Fibroblast of skin of back (primary cell): ENCODE results near the gene DGCR8.
"Not testable (repeated sequence)": the region's sequence is repeated elsewhere in the genome, so short reads cannot be mapped to it uniquely, and the experiment has no call there.

Experiments
- DNase-seq: peaks from one replicate; pipeline ENCODE4 v3.0.0-alpha.2; 2013

The DGCR8 gene

DNA sequence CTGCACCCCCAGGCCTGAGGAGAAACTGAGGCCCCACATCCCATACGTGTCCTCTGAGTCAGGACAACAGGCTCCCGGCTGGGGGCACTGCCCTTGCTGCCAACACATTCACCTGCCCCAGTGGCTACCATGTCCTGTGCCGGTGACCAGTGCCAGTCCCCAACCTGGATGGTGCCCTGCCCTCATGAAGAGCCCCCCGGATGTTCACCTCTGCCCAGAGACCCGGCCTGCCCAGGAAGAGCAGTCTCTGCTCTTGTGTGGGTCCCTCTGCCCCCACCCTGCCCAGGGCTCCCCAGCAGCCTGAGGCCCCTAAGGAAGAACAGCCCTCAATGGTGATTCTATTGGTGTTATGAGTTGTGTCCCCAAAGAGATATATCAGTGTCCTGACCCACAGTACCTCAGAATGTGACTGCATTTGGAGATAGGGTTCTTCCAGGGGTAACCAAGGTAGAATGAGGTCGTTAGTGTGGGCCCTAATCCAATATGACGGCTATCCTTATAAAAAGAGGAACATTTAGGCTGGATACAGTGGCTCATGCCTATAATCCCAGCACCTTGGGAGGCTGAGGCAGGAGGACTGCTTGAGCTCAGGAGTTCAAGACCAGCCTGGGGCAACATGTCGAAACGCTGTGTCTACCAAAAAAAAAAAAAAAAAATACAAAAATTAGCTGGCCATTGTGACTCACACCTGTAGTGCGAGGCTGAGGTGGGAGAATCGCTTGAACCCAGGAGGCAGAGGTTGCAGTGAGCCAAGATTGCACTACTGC is 13.2 kb upstream of the DGCR8 start:
- DNase-seq, result no peak

DNA sequence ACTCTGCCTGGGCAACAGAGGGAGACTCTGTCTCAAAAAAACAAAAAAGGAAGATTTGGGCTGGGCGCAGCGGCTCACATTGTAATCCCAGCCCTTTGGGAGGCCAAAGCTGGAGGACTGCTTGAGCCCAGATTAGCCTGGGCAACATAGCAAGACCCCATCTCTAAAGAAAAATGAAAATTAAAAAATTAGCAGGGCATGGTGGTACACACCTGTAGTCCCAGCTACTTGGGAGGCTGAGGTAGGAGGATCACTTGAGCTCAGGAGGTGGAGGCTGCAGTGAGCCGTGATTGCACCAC is 12.7 kb upstream of the DGCR8 start:
- DNase-seq, result not testable (repeated sequence)

DNA sequence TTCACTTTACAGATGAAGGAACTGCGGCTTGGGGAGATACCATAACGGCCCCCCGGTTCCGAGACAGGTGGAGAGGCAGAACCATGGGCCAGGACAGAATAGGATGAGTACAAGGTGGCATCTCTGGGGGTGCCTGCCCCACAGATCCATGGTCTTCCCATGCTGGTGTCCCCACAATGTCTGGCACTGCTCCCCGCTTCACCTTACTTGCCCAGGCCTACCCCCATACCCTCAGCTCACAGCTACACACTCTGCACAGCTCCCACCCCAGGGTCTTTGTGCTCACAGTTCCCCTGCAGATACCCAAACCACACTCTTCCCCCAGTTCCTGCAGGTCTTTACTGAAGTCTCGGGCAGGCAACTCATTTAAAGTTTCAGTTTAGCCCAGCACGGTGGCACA is 11.4 kb upstream of the DGCR8 start:
- DNase-seq, result no peak

DNA sequence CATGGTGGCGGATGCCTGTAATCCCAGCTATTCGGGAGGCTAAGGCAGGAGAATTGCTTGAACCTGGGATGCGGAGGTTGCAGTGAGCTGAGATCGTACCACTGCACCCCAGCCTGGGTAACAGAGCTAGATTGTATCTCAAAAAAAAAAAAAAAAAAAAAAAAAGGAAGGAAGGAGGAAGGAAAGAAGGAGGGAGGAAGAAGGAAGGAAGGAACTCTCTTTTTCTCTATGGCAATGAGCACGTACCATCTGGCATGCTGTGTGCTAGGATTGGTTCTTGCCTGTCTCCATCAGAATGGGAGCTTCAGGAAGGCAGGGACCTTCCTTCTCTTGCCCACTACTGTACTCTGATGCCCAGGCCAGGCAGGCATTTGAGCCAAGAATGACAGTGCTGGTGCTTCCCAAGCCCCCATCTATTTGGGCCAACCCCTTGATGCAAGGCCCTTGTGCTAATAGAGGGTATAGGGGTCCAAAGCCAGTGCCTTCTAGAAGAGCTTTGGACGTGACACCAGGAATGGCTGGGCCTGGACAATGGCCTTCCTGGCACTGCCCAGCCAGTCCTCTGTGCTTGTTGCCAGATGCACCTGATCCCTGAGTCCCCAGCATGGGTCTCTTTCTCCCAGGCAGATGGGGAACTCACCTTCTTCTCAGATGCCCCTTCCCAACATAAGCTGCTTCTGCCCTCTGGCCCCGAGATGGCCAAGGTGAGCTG is 10.6 kb upstream of the DGCR8 start:
- DNase-seq, result no peak

DNA sequence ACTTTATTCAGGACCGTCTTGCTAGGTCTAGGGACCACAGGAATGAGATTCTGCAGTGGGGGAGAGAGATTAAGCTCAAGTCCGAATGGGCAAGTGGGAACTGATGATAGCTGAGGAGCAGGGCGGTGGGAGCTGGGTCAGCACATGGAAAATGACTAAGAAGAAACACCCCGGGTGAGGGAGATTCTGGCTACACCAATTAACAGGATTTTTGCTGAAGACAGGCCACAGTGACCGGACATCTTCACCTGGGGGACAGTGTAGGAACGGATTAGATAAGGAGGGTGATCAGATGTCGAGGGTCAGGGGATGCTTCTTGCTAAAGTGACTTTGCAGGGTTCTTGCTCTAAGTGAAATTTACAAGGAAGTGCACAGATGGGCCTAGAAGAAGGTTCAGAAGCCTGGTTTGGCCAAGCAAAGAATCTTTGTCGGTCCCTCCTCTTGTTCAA is 8.5 kb upstream of the DGCR8 start:
- no peak for DNase-seq

DNA sequence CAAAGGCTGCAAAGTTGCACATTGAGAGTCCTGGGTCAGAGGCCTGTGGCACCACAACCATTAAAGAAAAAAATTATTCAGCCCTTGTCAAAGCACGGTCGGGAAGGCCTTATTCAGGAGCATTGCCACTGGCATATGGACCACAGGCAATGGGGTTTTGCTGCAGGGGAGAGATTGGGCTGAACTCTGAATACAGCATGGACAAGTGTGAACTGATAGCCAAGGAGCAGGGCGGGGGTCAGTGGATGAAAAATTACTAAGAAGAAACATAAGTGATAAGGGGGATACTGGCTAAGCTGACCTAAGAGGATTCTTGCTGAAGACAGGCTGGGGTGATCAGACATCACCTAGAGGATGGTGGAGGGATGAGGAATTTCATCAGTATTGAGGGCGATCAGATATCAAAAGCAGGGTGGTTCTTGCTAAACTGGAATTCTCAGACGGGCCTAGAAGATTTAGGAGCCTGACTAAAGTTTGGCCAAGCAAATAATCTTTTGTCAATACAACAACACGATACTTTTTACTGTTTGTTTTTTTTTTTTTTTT is 3.3 kb upstream of the DGCR8 start:
- DNase-seq, result no peak

DNA sequence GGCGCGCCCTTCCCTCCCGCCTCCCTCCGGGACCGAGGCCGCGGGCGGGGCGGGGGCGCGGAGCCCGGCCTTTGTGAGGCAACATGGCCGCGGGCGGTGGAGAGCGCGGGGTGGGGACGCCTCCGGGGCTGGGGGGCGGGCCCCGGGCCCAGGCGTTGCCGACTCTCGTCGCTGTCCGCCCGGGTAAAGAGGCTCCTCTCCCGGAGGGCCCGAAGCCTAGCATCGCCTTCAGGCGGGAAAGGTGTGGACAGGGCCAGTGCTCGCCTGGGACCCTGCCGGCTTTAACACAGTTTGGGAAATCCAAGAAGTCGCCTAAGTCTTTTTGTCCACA is 369 bp downstream of the DGCR8 start:
- peak; percentile 64 for DNase-seq

DNA sequence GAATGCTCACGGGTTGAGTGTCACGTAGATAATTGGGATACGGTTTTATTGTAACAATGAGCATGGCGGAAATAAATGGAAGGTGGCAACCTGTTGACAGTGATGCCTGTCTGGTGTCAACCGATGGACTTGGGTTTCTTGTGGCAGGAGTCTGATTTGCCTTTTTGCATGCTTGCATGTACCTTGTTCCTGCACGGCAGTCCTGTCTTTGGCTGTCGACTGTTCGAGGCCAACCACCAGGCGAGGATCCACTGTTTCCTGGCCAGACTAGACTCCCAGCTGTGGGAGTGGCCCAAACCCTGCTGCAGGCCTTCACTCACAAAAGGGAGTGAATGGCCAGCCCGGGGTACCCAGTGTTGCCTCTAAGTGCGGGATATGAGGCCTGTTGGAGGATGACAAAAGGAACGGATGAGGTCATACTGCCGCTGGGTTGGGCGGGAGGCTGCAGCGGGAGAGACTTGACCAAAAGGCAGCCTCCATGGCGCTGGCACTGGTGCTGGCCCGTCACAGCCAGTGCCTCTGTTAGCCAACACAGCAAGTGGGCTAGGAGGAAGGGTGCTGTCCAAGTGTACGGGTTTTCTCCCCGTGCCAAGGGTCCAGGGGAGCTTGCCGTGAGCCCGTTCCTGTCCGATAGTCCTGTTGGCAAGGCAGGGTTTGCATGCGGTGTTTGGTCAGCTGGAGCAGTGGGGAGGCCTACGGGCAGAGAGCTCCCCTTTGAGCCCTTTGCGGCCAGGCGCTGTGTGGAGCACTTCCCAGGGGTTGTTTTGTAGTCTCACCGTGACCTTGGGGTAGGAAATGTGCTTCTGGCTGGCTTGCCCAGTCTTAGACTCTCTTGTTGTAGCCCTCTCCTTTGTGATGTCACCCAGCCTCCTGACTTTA is 974 bp downstream of the DGCR8 start:
- DNase-seq, result peak; percentile 74

DNA sequence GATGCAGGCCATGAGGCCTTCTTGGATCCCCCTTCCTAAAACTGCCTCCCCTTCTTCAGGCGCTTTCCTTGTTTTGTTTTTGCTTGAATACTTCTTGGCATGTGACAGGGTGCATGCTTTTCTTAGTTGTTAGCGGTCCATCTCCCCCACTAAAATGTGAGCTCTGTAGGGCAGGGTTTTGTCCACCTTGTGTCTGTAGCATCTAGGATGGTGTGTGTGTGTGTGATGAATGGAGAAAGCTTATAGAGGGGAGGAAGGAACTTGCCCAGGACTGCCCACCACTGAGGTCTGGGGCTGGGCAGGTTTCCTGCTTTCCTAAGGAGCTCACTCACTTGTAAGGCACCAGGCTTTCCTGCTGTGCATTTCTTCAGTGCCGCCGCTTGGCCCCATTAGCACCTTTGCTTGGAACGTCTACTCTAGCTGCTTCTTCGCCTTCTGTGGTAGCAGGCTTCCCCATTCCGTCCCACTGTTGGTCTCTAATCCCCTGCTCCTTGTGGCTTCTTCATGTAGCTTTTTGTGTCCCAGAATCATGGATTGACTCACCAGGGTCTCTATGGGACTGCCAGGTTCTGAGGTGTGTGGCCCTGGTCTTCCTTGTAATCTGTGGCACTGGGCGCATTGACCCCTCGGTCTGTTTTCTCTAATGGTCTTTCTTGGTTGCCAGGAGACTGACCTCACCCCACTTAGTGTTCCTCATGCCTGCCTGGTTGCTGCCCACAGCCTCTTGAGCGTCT is 3.3 kb downstream of the DGCR8 start:
- DNase-seq, result no peak

DNA sequence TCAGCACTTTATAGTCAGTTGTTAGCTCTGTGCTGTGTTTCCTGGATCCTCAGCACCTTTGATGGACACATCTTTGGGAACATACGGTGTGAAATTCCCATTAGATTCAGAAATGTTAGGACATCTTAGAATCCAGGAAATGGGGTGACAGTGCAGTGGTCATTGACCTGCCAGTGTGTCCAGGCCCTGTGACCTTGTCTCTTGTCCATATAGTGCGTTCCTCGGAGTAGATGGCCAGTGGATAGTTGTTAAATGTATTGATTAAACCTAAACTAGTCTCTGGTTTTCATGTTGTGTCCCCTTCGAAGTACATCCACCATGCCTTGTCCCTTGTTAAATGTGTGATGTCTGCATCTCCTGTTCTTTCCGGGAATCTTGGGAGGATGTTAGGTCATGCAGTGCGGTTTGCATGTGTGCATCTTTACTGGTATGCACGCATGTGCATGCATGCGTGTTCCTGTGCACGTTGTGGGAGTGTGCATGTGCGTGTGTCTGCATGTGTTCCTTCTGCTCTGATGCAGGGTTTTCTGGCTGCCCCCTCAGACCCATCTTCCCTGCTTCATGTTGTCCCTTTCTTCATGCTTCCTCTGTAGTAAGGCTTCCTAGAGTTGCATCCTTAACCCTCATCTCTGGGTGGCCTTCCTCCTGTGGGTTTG is 4.0 kb downstream of the DGCR8 start:
- DNase-seq, result no peak

DNA sequence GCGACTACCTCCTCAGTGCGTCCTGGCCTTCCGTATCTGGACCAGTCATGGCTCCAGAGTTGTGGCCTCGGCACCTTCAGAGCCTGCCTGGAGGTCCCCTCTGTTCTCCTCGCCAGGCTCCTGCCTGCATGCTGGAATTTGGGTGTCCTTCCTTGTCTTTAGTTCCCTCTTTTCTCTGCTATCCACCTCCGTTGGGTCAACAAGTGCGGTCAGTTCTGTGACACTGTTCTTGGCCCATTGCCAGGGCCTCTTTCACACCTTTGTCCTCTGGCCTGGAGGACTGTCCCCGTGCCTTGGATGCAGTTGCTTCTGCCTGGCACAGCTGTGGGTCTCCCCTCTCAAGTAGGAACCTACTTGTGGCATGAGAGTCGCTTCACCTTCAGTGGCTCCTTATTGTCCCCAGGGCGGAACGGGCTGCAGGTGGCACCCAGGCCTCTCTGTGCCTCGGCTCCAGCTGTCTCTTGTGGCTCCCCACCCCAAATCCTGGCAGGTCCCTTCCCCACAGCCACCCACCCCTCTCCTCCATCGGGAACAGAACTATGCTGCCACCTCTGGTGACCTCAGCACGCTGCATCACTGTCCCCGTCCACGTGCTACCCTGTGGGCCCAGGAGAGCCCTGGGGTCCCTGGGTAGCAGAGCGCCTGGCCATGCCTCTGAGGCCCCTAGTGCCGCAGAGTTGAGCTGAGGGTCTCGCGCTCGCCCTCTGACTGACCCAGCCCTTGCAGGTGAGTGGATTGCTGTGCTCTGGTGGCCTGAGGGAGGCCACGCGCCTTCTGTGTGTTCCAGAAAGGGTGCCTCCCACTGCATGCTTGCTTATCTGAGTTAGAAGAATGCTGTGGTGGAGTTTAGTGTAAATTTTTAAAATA is 4.7 kb downstream of the DGCR8 start:
- no peak for DNase-seq

DNA sequence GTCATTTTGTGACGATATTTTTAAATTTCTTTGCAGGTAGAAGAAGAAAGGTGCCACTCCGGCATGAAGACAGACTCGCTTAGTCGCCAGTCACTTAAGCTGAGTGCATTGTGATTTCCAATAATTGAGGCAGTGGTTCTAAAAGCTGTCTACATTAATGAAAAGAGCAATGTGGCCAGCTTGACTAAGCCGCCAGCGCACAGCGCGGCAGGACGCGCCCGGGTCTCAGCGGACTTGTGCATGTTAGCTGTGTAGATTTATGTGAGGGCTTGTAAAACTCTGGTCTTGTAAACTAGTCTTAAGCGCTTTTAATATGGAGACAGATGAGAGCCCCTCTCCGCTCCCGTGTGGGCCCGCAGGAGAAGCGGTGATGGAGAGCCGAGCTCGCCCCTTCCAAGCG is 5.6 kb downstream of the DGCR8 start:
- DNase-seq, result no peak

DNA sequence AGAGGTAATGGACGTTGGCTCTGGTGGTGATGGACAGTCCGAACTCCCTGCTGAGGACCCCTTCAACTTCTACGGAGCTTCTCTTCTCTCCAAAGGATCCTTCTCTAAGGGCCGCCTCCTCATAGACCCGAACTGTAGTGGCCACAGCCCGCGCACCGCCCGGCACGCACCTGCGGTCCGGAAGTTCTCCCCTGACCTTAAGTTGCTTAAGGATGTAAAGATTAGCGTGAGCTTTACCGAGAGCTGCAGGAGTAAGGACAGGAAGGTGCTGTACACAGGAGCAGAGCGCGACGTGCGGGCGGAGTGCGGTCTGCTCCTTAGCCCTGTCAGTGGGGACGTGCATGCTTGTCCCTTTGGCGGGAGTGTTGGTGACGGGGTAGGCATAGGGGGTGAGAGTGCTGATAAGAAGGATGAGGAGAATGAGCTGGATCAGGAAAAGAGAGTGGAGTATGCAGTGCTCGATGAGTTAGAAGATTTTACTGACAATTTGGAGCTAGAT is 6.1 kb downstream of the DGCR8 start:
- no peak for DNase-seq

DNA sequence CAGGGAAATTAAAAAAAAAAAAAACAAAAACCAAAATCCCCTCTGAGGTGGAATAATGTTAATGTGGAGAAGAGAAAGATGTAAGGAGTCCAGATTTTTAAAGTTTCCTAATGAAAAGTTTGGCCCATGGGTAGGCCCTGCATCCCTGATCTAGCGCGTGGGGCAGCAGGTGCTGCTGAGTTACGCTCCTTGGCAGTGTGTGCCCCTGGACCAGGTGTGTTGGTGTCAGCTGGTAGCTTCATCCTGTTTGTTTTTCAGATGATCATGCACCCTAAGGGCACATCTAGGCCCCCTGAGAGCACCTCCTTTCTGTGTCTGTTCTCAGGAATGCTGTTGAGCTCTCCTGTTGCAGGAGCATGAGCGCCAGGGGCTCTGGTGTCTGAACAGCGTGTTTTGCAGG is 6.7 kb downstream of the DGCR8 start:
- DNase-seq, result no peak

DNA sequence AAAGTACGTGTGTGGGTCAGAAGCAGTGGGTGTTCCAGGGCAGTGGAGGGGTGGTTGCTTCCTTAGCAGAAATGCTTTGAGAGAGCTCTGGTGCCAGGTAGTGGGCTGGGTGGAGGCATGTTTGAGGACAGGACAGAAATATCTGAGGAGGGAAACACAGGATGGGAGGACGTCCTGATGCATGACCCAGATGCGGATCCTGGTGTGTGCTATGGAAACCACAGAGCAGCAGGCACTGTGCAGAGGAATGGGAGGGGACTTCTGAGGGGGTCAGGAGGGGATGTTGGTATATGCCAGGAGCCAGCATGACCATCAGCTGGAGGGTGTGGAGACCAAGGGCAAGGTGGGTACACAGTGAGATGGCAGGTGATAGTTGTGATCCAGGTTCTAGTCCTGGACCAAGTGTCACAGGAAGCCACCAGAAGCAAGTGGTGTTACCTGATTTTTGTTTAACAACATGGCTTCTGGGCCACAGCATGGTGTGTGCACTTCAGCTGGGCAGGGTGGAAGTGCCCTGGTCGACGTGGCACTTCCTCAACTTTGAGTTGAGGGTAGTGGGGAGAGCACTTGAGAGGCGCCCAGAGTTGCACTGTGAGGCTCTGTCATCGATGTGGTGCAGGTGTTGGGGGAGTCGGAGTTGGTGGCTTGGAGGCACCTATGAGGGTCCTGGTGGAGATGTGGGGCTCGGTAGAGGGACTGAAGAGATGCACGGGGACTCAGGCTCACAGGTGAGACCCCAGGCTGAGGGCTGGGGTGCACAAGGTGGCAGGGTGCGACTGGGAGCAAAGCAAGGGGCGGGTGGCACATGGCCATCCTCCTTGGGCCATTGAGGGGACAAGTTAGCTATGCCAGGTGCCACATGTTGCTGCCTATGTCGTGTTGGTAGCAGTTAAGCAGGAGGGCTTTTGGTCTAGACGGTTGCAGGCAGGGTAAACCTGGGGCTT is 7.5 kb downstream of the DGCR8 start:
- DNase-seq, result no peak

DNA sequence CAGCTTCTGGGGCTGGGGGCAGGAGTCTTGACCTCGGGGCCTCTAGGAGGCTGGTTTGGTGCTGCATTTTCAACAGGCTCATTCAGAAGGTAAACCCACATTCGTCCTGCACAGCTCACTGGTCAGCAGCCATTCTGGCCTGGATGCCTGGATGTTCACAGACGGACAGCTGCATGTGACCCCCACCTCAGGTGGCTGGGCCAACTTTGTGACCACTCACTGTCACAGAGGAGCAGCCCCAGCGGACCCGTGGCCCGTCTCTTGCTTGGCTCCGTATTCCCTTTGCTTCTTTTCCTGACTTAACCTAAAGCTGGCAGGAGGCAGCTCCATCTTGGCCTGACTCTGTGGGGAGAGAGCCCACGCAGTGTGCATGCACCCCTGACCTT is 8.2 kb downstream of the DGCR8 start:
- DNase-seq, result no peak

DNA sequence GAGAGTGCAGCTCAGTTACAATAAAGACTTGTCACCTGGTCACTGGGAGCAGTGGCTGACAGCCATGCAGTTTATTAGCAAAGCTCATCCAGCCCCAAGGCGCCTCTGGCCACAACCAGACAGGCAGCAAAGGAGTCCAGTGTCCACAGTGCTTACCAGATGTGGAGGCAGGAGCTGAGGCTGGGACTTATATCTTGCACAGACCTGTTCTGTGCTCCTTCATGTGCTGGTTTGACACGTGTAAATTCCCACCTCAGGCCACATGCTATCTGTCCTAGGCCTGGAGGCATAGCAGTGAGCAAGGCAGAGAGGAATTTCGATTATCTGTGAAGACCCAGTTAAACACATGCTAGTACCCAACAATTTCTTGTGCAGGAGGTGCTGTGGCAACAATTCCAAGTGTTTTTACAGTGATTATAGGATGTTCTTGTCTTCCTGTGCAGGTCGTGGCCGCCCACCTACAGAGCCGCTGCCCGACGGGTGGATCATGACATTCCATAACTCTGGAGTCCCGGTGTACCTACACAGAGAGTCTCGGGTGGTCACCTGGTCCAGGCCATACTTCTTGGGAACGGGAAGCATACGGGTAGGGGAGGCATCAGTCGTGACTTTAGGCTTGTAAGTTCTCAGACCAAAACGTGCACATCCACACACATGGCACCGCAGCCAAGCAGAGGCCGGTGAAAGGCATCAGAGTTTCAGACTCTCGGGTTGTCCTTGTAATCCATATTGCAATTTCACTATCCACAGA is 9.4 kb downstream of the DGCR8 start:
- DNase-seq, result no peak

DNA sequence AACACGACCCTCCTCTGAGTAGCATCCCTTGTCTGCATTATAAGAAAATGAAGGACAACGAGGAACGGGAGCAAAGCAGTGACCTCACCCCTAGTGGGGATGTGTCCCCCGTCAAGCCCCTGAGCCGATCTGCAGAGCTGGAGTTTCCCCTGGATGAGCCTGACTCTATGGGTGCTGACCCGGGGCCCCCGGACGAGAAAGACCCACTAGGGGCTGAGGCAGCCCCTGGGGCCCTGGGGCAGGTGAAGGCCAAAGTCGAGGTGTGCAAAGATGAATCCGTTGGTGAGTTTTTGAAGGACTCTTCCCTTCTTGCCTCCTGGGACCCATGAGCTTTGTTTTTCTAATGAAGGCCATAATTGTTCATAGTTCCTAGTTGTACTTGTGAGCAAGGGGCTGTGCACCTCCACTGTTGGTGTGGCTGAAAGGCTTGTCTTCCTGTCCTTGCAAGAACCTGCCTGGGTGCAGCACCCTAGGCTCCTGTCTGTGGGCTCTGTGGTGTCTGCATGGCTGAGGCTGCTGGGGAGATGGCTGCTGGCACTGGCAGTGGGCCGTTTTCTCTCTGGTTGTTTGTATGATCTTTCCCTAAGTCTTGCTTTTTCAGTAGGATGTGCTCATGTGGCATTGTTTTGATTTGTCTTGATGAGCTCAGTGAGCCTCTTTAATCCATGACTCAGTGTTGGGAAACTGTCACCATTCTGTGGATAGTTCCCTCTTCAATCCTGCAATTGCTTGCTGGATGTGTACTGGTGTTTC is 10.1 kb downstream of the DGCR8 start:
- DNase-seq, result peak; percentile 48
